ENCODE measurements around the gene STPG1. TPM values are rescaled to one million over a fixed set of nuclear protein-coding genes. Genes with fewer than 3 reads are reported as not detected.

The STPG1 gene
- total RNA-seq, 1 experiment from 2014 or later = 12.8 TPM

GRCh38 chr1:24417681-24418080, 4.1 kb upstream of the STPG1 start:
- peaks cover 6% of the 10 kb centered on the region; the same call in 1 of the 2 replicates for H3K36me3 Mint-ChIP-seq
- H3K27ac Mint-ChIP-seq = no peak overlapping the region
- ChIA-PET POLR2A (no interaction called here), CTCF (interaction anchor here (3.0 to 5.1 kb wide), 2 partner anchors 85 to 170 kb away, joined by 30 to 41 read pairs; partner anchors contain the start of gene RCAN3)
- peaks cover 47% of the 10 kb centered on the region for H3K4me1 Mint-ChIP-seq
- peaks cover 3% of the 10 kb centered on the region; the same call in 1 of the 2 replicates for H3K9me3 Mint-ChIP-seq
- DNase-seq (ENCODE audit: low spot score) = no peak
- H3K27me3 Mint-ChIP-seq (ENCODE audit: low read depth) = no peaks in the 10 kb centered on the region
- TF ChIP-seq, protein P1, sequence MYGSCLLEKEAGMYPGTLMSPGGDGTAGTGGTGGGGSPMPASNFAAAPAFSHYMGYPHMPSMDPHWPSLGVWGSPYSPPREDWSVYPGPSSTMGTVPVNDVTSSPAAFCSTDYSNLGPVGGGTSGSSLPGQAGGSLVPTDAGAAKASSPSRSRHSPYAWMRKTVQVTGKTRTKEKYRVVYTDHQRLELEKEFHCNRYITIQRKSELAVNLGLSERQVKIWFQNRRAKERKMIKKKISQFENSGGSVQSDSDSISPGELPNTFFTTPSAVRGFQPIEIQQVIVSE (CRISPR knock-in tag; IDR thresholded peaks at IDR 0.05; ENCODE audit: borderline replicate concordance) = no peak
- TF ChIP-seq ZNF423 (CRISPR knock-in tag; IDR thresholded peaks at IDR 0.05) (no peak), NR2C2 (CRISPR knock-in tag; IDR thresholded peaks at IDR 0.05) (no peak)
- no peak overlapping the region for H3K4me3 Mint-ChIP-seq
- ATAC-seq = no peak

DNA sequence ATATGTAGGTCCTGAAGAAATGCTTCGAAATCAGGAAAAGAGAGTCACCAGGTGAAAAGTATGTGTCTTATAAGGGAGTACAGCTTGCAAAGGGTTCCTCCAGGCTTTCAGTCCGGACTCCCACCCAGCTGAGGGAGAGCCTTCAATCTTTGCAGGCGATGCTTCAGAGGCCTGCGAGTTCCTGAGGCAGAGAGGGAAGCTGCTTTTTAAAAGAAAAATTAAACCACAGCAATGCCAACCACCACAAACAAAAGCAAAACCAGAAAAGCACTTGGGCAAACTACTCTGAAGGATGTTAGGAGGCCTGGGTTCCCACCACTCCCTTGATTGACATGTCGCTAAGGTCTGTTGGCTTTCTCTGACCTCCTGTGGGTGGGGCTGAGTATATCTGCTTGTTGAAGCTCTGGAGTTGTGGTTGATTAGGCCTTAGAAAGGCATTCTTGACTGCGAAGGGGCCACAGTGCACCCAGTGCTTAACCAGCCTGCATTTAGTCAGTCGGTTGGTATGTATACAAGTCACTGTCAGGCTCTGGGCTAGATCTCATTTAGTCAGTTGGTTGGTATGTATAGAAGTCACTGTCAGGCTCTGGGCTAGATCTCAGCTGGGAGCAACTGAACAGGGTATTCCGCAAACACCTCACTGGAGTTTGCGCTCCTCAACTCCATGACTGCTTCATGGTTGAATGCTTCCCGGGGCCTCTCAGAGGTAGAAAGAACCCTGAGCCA, 3.2 kb upstream of the STPG1 start:
- peaks cover 44% of the 10 kb centered on the region for H3K4me1 Mint-ChIP-seq
- POLR2A ChIA-PET = no interaction called here
- TF ChIP-seq HMGA2 (CRISPR knock-in tag; IDR thresholded peaks at IDR 0.05) (no peak), OVOL2 (CRISPR knock-in tag; IDR thresholded peaks at IDR 0.05; ENCODE audit: borderline replicate concordance) (no peak), ZNF671 (CRISPR knock-in tag; IDR thresholded peaks at IDR 0.05) (no peak), ATF2 (CRISPR knock-in tag; IDR thresholded peaks at IDR 0.05; ENCODE audit: borderline replicate concordance, low read depth) (no peak), ZNF512 (CRISPR knock-in tag; IDR thresholded peaks at IDR 0.05; ENCODE audit: borderline replicate concordance) (no peak), ZNF423 (CRISPR knock-in tag; IDR thresholded peaks at IDR 0.05) (no peak), SP1 (CRISPR knock-in tag; conservative IDR thresholded peaks at IDR 0.05) (no peak), ZNF396 (CRISPR knock-in tag; IDR thresholded peaks at IDR 0.05; ENCODE audit: borderline replicate concordance) (no peak), ZBTB21 (CRISPR knock-in tag; IDR thresholded peaks at IDR 0.05; ENCODE audit: borderline replicate concordance) (no peak), FOXP1 (CRISPR knock-in tag; IDR thresholded peaks at IDR 0.05; ENCODE audit: borderline replicate concordance) (no peak), PRRX2 (CRISPR knock-in tag; IDR thresholded peaks at IDR 0.05) (no peak), ESRRA (CRISPR knock-in tag; IDR thresholded peaks at IDR 0.05; ENCODE audit: borderline replicate concordance) (no peak), TP53 (CRISPR knock-in tag; IDR thresholded peaks at IDR 0.05) (no peak), ZNF121 (CRISPR knock-in tag; IDR thresholded peaks at IDR 0.05) (no peak), ATF1 (CRISPR knock-in tag; IDR thresholded peaks at IDR 0.05) (no peak), NFATC4 (CRISPR knock-in tag; IDR thresholded peaks at IDR 0.05) (no peak), NR1H2 (CRISPR knock-in tag; IDR thresholded peaks at IDR 0.05) (no peak)
- TF ChIP-seq, protein P2, sequence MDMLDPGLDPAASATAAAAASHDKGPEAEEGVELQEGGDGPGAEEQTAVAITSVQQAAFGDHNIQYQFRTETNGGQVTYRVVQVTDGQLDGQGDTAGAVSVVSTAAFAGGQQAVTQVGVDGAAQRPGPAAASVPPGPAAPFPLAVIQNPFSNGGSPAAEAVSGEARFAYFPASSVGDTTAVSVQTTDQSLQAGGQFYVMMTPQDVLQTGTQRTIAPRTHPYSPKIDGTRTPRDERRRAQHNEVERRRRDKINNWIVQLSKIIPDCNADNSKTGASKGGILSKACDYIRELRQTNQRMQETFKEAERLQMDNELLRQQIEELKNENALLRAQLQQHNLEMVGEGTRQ (CRISPR knock-in tag; IDR thresholded peaks at IDR 0.05) = no peak
- no peak for DNase-seq (ENCODE audit: low spot score)
- no peak overlapping the region for H3K27ac Mint-ChIP-seq
- peaks cover 6% of the 10 kb centered on the region; the same call in 1 of the 2 replicates for H3K36me3 Mint-ChIP-seq
- H3K27me3 Mint-ChIP-seq (ENCODE audit: low read depth) = no peaks in the 10 kb centered on the region
- H3K9me3 Mint-ChIP-seq = peaks cover 3% of the 10 kb centered on the region; the same call in 1 of the 2 replicates
- CTCF ChIA-PET = interaction anchor here (1.2 to 5.1 kb wide), 9 partner anchors 8 to 266 kb away, joined by 3 to 41 read pairs (median 18); partner anchors contain the start of gene RCAN3
- no peak for ATAC-seq
- peak overlapping the region; percentile 93 for H3K4me3 Mint-ChIP-seq

All from WTC11 (cell line).